Measurements from ENCODE around the gene BAZ1B.
"Not testable (repeated sequence)": the region's sequence is repeated elsewhere in the genome, so short reads cannot be mapped to it uniquely, and the experiment has no call there.

BAZ1B gene

DNA sequence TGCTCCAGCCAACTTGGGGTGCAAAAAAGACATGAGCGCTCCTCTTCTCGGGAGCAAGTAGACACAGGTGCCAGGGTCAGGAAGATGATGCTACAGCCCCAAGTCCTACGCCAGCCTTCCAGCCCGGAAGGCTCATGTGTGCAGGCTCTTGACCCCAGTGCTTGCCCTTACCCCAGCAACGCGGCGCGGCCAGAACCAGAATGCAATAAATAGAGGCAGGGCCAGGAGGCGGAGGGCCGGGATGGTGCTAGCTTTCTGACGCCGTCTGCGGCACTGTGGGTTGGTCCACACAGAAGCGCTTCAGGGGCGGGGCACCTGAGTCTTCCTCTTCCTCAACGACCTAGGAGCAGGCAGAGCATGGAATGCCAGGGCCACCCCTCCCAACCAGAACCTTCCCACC, 15.0 kb upstream of the BAZ1B start:
- Histone ChIP-seq H3K27me3 (ENCODE audit: low read length) (no peaks in the 10 kb centered on the region), H3K9me2 (replicated peaks; ENCODE audit: insufficient read depth, low read length) (no peaks in the 10 kb centered on the region), H3K79me2 (ENCODE audit: insufficient read depth, low read length) (no peaks in the 10 kb centered on the region), H3K36me3 (ENCODE audit: low read length) (0 out of 2 replicates have a peak, but pooled peaks cover 3% of the 10 kb centered on the region), H3K27ac (ENCODE audit: low read depth, low read length) (no peak overlapping the region), H3F3A (ENCODE audit: insufficient read depth) (no peaks in the 10 kb centered on the region), H3K9me3 (ENCODE audit: insufficient read depth, low read length) (no peaks in the 10 kb centered on the region), H3K9ac (ENCODE audit: low read length) (no peak overlapping the region), H2AFZ (ENCODE audit: low read depth, low read length, severe bottlenecking) (no peak overlapping the region), H3K4me2 (ENCODE audit: low read depth, low read length, poor library complexity, severe bottlenecking) (no peak overlapping the region), H3K4me3 (ENCODE audit: insufficient read depth, low read length, poor library complexity, severe bottlenecking) (no peak overlapping the region), H4K20me1 (ENCODE audit: low read depth, low read length) (no peaks in the 10 kb centered on the region)
- TF ChIP-seq EZH2phosphoT487 (conservative IDR thresholded peaks at IDR 0.05; ENCODE audit: low read length) = no peak
- TF ChIP-seq, protein P1, sequence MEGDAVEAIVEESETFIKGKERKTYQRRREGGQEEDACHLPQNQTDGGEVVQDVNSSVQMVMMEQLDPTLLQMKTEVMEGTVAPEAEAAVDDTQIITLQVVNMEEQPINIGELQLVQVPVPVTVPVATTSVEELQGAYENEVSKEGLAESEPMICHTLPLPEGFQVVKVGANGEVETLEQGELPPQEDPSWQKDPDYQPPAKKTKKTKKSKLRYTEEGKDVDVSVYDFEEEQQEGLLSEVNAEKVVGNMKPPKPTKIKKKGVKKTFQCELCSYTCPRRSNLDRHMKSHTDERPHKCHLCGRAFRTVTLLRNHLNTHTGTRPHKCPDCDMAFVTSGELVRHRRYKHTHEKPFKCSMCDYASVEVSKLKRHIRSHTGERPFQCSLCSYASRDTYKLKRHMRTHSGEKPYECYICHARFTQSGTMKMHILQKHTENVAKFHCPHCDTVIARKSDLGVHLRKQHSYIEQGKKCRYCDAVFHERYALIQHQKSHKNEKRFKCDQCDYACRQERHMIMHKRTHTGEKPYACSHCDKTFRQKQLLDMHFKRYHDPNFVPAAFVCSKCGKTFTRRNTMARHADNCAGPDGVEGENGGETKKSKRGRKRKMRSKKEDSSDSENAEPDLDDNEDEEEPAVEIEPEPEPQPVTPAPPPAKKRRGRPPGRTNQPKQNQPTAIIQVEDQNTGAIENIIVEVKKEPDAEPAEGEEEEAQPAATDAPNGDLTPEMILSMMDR (IDR thresholded peaks at IDR 0.05; ENCODE audit: insufficient read depth, low read length, poor library complexity, severe bottlenecking) = no peak

DNA sequence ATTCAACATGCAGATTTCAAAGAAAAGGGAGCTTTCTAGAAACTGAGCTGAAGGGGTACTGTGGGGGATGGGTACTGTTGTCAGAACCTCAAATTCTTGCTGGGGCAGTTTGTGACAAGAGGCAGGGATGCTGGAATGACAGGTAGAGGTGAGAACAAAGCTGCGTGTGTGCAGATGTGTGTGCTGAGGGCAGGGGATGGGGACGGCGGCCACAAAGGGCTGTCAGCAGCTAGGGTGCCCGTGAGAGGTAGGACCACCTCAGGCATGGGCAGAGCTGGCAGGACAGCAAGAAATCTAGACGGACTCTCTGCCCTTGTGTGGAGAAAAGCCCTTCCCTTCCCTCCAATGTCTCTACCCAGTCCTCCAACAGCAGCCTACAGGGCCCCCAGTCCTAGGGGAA, 14.4 kb upstream of the BAZ1B start:
- Histone ChIP-seq H3K4me2 (ENCODE audit: low read depth, low read length, poor library complexity, severe bottlenecking) (no peak overlapping the region), H4K20me1 (ENCODE audit: low read depth, low read length) (no peaks in the 10 kb centered on the region), H3F3A (ENCODE audit: insufficient read depth) (no peaks in the 10 kb centered on the region), H3K36me3 (ENCODE audit: low read length) (0 out of 2 replicates have a peak, but pooled peaks cover 3% of the 10 kb centered on the region), H3K27me3 (ENCODE audit: low read length) (no peaks in the 10 kb centered on the region), H3K27ac (ENCODE audit: low read depth, low read length) (no peak overlapping the region), H3K79me2 (ENCODE audit: insufficient read depth, low read length) (no peaks in the 10 kb centered on the region), H3K9me2 (replicated peaks; ENCODE audit: insufficient read depth, low read length) (no peaks in the 10 kb centered on the region), H3K9me3 (ENCODE audit: insufficient read depth, low read length) (no peaks in the 10 kb centered on the region), H3K4me3 (ENCODE audit: insufficient read depth, low read length, poor library complexity, severe bottlenecking) (no peak overlapping the region), H2AFZ (ENCODE audit: low read depth, low read length, severe bottlenecking) (no peak overlapping the region), H3K9ac (ENCODE audit: low read length) (no peak overlapping the region)
- TF ChIP-seq EZH2phosphoT487 (conservative IDR thresholded peaks at IDR 0.05; ENCODE audit: low read length) = no peak
- TF ChIP-seq, protein P1 (IDR thresholded peaks at IDR 0.05; ENCODE audit: insufficient read depth, low read length, poor library complexity, severe bottlenecking) = no peak

DNA sequence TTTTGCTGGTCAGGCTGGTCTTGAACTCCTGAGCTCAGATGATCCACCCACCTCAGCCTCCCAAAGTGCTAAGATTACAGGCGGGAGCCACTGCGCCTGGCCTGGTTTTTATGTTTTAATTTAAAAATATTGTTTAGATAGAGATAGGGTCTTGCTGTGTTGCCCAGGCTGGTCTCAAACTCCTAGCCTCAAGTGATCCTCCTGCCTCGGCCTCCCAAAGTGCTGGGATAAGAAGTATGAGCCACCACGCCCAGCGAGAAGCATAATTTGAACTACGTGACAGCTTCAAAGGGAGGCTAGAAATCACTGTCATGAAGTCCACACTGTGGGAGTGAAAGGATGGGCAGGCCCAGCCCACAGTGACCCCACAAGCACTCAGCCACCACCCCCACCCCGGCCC, 13.8 kb upstream of the BAZ1B start:
- H3K4me2 ChIP-seq (ENCODE audit: low read depth, low read length, poor library complexity, severe bottlenecking); H3K9me3 ChIP-seq (ENCODE audit: insufficient read depth, low read length); H3K9ac ChIP-seq (ENCODE audit: low read length); H3K36me3 ChIP-seq (ENCODE audit: low read length); H4K20me1 ChIP-seq (ENCODE audit: low read depth, low read length); H3K9me2 ChIP-seq (replicated peaks; ENCODE audit: insufficient read depth, low read length); H3K27ac ChIP-seq (ENCODE audit: low read depth, low read length); H3K79me2 ChIP-seq (ENCODE audit: insufficient read depth, low read length); H3K4me3 ChIP-seq (ENCODE audit: insufficient read depth, low read length, poor library complexity, severe bottlenecking); H3F3A ChIP-seq (ENCODE audit: insufficient read depth); H2AFZ ChIP-seq (ENCODE audit: low read depth, low read length, severe bottlenecking); H3K27me3 ChIP-seq (ENCODE audit: low read length): not testable (repeated sequence)

DNA sequence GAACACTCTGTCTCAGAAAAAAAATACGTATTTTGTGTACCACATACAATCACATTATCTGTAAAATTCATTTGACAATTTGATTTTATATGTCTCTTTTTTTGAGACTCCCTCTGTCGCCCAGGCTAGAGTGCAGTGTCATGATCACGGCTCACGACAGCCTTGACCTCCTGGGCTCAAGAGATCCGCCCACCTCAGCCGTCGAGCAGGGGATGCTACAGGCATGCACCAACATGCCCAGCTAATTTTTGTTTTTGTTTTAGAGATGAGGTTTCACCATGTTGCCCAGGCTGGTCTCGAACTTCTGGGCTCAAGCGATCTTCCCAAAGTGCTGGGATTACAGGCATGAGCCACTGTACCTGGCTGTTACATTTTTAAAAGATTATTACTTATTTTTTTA, 11.6 kb upstream of the BAZ1B start:
- no peaks in the 10 kb centered on the region for H3K79me2 ChIP-seq (ENCODE audit: insufficient read depth, low read length)
- TF ChIP-seq EZH2phosphoT487 (conservative IDR thresholded peaks at IDR 0.05; ENCODE audit: low read length) = no peak
- TF ChIP-seq, protein P1 (IDR thresholded peaks at IDR 0.05; ENCODE audit: insufficient read depth, low read length, poor library complexity, severe bottlenecking) = no peak
- 0 out of 2 replicates have a peak, but pooled peaks cover 4% of the 10 kb centered on the region for H3F3A ChIP-seq (ENCODE audit: insufficient read depth)
- no peak overlapping the region for H3K9ac ChIP-seq (ENCODE audit: low read length)
- no peaks in the 10 kb centered on the region for H3K9me2 ChIP-seq (replicated peaks; ENCODE audit: insufficient read depth, low read length)
- no peak overlapping the region for H3K4me2 ChIP-seq (ENCODE audit: low read depth, low read length, poor library complexity, severe bottlenecking)
- no peaks in the 10 kb centered on the region for H3K27me3 ChIP-seq (ENCODE audit: low read length)
- no peak overlapping the region for H2AFZ ChIP-seq (ENCODE audit: low read depth, low read length, severe bottlenecking)
- H3K27ac ChIP-seq (ENCODE audit: low read depth, low read length) = no peak overlapping the region
- H3K4me3 ChIP-seq (ENCODE audit: insufficient read depth, low read length, poor library complexity, severe bottlenecking) = no peak overlapping the region
- H3K36me3 ChIP-seq (ENCODE audit: low read length) = no peaks in the 10 kb centered on the region
- H3K9me3 ChIP-seq (ENCODE audit: insufficient read depth, low read length) = no peaks in the 10 kb centered on the region
- no peaks in the 10 kb centered on the region for H4K20me1 ChIP-seq (ENCODE audit: low read depth, low read length)

Data from SU-DHL-6 (cell line).